GM10248 (cell line): ENCODE data around the gene C1QTNF8.

ENCODE experiments used
- CTCF ChIA-PET: fragments of 300-600 bp; sonication (Branson Sonifier 250); formaldehyde crosslinking; extraction: SDS; loops from one replicate; lab custom pipeline; 2021; ENCODE audit warnings: antibody characterized with exemption; lab: Yijun Ruan, JAX
- POLR2A ChIA-PET: fragments of 350-650 bp; sonication (Branson Sonifier 250); formaldehyde crosslinking; extraction: SDS; loops from one replicate; lab custom pipeline; 2020; ENCODE audit warnings: antibody characterized with exemption; lab: Yijun Ruan, JAX
- DNase-seq: peaks from one replicate; pipeline ENCODE4 v3.0.0; 2012; ENCODE audit errors: extremely low spot score
- CTCF ChIP-seq: IDR thresholded peaks from 2 replicates; pipeline ENCODE4 v1.5.1; 2012; ENCODE audit warnings: mild to moderate bottlenecking, low read depth; ENCODE audit errors: extremely low read depth, missing control alignments, control extremely low read depth

The C1QTNF8 gene

GRCh38 chr16:1096169-1097082 is at the start of gene C1QTNF8:
C1QTNF8 (minus strand) TSS chr16:1096244; CDS start chr16:1094922, 1,322 bp downstream.
- DNase-seq: no peak
- ChIA-PET POLR2A (no interaction called here), CTCF (no interaction called here)
- TF ChIP-seq CTCF: no peak

- POLR2A ChIA-PET: no interaction called here
- TF ChIP-seq CTCF: no peak
- DNase-seq: no peak
- CTCF ChIA-PET: no interaction called here
Measured at GRCh38 chr16:1145383-1146100, 49.5 kb upstream of the C1QTNF8 start.

- no peak for TF ChIP-seq CTCF
- ChIA-PET POLR2A (no interaction called here), CTCF (no interaction called here)
- no peak for DNase-seq
Measured at GRCh38 chr16:1144476-1145382, 48.7 kb upstream of the C1QTNF8 start.

GRCh38 chr16:1143761-1144450 is 47.9 kb upstream of the C1QTNF8 start:
- DNase-seq: no peak
- TF ChIP-seq CTCF: no peak
- CTCF ChIA-PET: no interaction called here
- POLR2A ChIA-PET: no interaction called here

- POLR2A ChIA-PET: no interaction called here
- no peak for TF ChIP-seq CTCF
- no peak for DNase-seq
- CTCF ChIA-PET: no interaction called here
Measured at GRCh38 chr16:1142911-1143310, 46.9 kb upstream of the C1QTNF8 start.
